Activated CD4-positive, CD25-positive, alpha-beta regulatory T cell (primary cell): ENCODE results near the gene C5orf63.
A peak's percentile ranks its signal among the peaks of the same experiment; 100 is the strongest.
"Not testable (repeated sequence)": the region's sequence is repeated elsewhere in the genome, so short reads cannot be mapped to it uniquely, and the experiment has no call there.

Experiments used
- DNase-seq, 4 experiments: peaks; one replicate each; lab custom pipeline; 2025; lab: John Stamatoyannopoulos, UW

Gene C5orf63

GRCh38 chr5:127031147-127031862, 42.0 kb downstream of the C5orf63 start:
- no peak for DNase-seq

- DNase-seq, result peak; percentile 86 to 92 (median 87)
Measured at GRCh38 chr5:127030259-127031146, 42.8 kb downstream of the C5orf63 start, which contains the start of gene MARCHF3. MARCHF3 (minus strand) TSS chr5:127030558; CDS start chr5:126918171, 112,387 bp downstream.

DNA sequence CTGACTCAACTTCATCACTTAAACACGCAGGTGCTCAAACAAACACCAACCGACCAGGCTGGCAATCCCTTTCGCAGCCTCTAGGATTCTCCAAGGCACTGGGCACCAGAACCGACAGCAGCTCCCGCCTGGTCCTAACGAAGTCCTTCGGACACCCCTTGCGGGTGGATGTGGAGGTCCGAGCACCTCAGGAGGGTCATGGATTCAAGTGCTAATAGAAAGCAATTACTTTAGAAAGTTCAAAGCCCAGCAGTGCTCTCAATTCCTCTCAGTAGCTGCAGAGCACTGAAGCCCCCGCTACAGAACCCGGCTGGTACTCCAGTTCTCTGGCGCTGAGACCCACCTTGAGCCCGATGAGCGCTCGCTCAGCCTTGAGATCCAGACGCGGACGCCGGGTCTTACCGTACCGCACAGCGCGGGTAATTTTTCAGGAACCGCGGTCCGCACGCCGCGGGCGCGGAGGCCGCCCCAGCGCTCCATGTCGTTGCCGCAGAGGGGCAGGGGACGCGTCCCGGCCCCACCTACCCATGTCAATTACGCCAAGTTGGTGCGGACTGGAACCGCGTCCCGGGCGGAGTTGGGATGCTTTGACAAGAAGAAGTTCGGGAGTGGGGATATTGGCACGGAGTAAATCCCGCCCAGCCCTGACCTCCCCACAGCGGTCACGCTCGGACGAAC, 43.6 kb downstream of the C5orf63 start:
- peak; percentile 4 to 15 (median 10) for DNase-seq

DNA sequence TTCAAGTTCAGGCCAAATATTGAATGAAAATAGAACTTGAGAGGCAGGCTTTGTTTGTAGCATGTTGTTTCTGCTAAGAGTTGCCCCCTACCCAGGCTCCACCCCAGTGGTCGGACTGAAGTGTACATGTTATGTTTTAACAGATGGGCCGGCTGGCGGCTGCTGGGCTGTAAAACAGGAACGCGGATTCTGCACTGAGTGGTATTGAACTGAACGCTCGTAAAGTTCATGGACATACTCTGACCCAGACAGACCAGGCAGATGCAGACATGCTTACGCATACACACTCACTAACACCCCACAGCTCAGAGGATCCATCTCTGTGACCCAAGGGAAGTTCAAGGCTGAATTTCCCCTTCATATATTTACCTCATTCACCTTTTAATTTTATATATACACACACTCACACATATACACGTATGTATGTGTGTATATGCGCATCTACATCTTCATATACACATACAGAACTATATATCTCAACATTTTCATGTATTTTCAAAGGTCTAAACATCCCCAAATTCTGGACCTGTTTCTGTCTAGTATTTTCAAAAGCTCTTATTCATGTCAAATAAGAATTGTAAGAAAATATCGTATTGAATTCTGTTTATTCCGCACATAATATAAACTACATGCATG, 44.4 kb downstream of the C5orf63 start:
- DNase-seq, result no peak

DNA sequence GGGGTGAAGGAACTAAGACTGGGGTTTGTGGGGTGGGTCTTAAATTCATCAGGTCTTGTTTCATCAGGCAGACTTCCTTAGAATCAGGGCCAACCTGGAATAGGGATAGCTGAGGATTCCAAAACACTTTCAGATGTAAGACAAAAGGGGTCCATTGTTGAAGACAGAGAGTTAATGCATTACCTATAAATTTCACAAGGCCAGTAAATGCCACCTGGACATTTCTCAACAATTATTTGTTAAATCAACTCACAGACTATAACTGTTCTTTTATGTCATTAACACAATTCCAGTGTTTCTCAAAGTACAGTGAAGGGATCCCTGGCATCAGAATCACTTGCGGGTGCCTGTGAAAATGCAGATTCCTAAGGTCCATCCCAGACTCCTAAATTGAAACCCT, 45.8 kb downstream of the C5orf63 start:
- no peak for DNase-seq

GRCh38 chr5:127026166-127026565, 47.1 kb downstream of the C5orf63 start:
- DNase-seq, result no peak

DNA sequence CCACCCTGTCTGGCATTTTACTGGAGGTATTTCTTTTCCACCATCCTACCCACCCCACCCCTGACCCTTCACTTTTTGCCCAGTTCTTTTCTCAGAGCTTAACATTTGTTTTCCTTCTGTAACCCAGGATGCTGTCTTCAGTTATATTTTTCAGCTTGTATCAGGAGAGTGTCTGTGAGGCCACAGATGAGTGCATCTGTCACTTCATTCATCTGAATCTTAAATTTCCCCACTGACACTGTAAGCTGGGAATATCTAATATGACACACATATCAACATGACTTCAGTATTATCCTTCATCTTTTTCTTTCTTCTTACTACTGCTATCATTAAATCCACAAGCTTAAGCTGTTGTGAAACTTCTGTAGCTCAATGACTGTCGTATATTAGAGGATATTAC, 47.8 kb downstream of the C5orf63 start:
- no peak for DNase-seq

DNA sequence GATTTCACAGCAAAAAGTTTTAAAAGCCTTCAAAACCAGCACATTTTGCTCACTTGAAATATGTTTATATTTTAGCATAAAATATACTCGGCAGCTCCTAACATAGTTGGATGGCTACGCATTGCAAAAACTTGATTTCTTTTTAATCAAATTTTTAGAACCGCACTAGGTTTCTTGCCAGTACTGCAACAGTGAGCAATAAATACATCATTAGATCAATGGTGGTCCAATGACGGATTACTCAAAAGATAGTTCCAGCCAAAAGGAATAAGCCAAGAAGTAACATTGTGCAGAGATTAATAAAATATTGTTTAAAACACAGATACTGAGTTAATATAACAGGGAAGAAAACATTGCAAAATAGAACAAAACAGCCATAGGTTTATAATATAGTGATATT, 48.5 kb downstream of the C5orf63 start:
- no peak for DNase-seq

DNA sequence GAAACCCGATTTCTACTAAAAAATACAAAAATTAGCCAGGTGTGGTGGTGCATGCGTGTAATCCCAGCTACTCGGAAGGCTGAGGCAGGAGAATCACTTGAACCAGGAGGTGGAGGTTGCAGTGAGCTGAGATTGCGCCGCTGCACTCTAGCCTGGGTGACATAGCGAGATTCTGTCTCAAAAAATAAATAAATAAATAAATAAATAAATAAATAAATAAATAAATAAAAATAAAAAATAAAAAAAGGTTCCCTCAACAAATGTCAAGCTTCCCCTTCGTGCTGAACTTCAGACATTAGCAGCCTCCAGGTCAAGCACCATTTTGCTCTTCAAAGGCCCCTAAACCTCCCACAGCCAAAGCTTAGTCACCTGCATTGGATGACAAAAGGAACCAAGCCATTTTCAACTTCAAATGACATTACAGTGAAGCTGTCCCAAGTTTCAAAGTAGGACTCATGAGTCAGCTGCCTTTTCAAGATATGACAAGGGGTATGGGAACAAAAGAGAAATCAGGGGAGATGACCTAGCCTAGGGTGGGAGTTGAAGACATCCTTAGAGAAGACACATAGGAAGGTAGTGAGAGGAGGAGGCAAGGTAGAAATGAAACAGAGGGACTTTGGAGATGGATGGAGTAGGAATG, 49.6 kb downstream of the C5orf63 start:
- DNase-seq, result not testable (repeated sequence)

- no peak for DNase-seq
Measured at GRCh38 chr5:127022846-127023245, 50.5 kb downstream of the C5orf63 start.

DNA sequence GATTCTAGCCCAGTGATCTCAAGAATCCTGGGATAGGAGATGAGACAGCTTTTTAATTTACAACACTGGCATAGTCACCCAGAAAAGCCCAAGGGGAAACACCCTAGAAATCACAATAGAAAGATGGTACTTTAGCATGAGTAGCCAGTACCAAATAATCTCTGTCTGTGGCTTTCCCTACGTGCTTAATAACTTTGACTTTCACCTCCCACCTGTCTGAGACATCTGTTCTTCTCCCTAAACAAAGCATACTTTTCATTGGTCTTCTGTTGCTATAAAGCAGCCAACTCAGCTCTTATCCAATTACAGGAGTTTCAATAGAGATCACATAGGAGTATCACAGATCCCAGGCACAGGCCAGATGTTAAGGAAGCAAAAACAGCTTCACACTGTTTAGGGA, 53.4 kb downstream of the C5orf63 start:
- DNase-seq, result no peak

DNA sequence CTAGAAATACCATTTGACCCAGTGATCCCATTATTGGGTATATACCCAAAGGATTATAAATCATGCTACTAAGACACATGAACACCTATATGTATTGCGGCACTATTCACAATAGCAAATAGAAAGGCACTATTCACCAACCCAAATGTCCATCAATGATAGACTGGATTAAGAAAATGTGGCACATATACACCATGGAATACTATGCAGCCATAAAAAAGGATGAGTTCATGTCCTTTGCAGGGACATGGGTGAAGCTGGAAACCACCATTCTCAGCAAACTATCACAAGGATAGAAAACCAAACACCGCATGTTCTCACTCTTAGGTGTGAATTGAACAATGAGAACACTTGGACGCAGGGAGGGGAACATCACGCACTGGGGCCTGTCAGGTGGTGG, 56.6 kb downstream of the C5orf63 start:
- not testable (repeated sequence) for DNase-seq

- DNase-seq, result no peak
Measured at GRCh38 chr5:127015716-127016115, 57.6 kb downstream of the C5orf63 start.

DNA sequence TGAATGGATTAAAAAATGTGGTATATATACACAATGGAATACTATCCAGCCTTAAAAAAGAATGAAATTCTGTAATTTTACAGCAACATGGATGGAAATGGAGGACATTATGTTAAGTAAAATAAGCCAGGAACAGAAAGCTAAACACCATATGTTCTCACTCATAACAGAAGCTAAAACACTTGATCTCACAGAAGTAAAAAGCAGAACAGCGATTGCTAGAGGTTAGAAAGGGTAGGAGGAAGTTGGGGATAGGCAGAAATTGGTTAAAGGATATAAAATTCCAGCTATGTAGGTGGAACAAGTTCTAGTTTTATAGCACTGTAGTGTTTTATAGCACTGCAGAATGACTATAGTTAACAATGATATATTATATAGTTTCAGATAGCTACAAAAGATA, 58.7 kb downstream of the C5orf63 start:
- no peak for DNase-seq

- DNase-seq, result no peak
Measured at GRCh38 chr5:127013407-127013806, 59.9 kb downstream of the C5orf63 start.

GRCh38 chr5:127012916-127013315, 60.4 kb downstream of the C5orf63 start:
- no peak for DNase-seq

DNA sequence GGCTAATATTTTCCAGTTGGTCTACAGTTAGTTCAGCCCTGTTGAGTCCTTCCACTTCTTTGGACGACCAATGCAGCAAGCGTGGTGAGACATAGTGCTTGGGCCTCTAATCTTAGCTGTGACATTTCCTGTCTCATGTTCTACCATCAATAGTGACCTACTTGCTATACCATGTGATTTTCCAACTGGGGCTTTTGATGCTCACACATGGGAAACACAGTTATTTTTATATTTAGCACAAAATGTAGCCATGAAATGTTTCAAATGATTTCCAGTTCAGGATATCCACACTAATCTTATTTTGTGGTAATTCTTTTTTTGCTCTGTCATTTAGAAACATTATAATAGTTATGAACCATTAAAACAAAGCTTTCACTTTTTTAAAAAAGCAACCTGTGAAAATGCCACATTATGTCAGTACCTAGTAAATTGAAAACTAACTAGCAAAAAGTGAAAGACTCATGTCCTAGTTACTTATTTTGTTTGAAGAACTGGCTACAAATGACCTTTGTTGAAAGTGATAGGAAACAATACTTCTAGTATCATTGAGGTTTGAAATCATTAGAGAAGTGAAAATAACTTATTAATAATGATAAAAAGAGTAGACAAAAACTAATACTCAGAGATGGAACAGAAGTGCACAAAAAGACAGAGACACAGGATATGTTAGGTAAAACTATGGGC, 61.2 kb downstream of the C5orf63 start:
- DNase-seq, result no peak

- DNase-seq, result no peak
Measured at GRCh38 chr5:127011153-127011552, 62.1 kb downstream of the C5orf63 start.

DNA sequence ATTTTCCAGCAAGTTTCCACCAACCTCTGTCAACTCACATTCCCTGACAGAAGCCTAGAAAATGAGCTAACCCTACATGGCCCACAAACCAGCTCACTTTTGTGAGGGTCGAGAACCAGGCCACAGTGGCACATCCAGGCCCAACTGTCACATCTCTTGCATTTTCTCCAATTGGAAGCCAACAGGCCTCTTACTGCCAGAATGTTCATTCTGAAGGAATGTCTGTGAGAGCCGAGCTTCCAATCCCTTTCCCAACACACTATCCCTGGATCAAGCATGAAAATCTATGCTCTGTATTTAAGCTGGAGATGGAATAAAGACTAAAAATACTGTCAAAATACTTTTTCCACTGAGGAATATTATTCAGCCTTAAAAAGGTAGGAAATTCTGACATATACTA, 62.9 kb downstream of the C5orf63 start:
- no peak for DNase-seq

- DNase-seq, result no peak
Measured at GRCh38 chr5:127009784-127010183, 63.5 kb downstream of the C5orf63 start.
